Activated naive CD4-positive, alpha-beta T cell treated with anti-CD3 and anti-CD28 coated beads, Interleukin-2, amount 50 U/mL, for 72 hours (primary cell): ENCODE data around the gene RNF146. TPM values are rescaled to one million over a fixed set of nuclear protein-coding genes. Genes with fewer than 3 reads are reported as not detected.
"Not testable (repeated sequence)": the region's sequence is repeated elsewhere in the genome, so short reads cannot be mapped to it uniquely, and the experiment has no call there.

ENCODE experiments used
- ATAC-seq, 2 donors: fragments of 150-1000 bp; cut with Tn5 transposase; 2 replicates each; pipeline ENCODE4 v1.10.0; 2021; ENCODE audit warnings: mild to moderate bottlenecking in 2 of 2, moderate library complexity in 2 of 2
- DNase-seq, 2 donors: peaks; one replicate each; pipeline ENCODE4 v3.0.0; 2021 to 2022; ENCODE audit warnings: low spot score in 2 of 2
- H3K27ac Mint-ChIP-seq, 2 donors: one replicate each; pipeline ENCODE4 v1.8.0; 2022; ENCODE audit warnings: mild to moderate bottlenecking in 2 of 2, mixed read lengths in 2 of 2
- H3K36me3 Mint-ChIP-seq, 2 donors: one replicate each; pipeline ENCODE4 v1.8.0; 2022; ENCODE audit warnings: mixed read lengths in 2 of 2
- H3K9me3 Mint-ChIP-seq, 2 donors: one replicate each; pipeline ENCODE4 v1.8.0; 2022; ENCODE audit warnings: mixed read lengths in 2 of 2
- total RNA-seq, 2 donors: library from RNA; stranded (reverse); gene quantifications; one replicate each; pipeline ENCODE4 v1.2.3, GENCODE V29; 2022

Gene RNF146, protein sequence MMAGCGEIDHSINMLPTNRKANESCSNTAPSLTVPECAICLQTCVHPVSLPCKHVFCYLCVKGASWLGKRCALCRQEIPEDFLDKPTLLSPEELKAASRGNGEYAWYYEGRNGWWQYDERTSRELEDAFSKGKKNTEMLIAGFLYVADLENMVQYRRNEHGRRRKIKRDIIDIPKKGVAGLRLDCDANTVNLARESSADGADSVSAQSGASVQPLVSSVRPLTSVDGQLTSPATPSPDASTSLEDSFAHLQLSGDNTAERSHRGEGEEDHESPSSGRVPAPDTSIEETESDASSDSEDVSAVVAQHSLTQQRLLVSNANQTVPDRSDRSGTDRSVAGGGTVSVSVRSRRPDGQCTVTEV
- total RNA-seq = 10 to 100 TPM; 11.2 to 15.1 TPM

DNA sequence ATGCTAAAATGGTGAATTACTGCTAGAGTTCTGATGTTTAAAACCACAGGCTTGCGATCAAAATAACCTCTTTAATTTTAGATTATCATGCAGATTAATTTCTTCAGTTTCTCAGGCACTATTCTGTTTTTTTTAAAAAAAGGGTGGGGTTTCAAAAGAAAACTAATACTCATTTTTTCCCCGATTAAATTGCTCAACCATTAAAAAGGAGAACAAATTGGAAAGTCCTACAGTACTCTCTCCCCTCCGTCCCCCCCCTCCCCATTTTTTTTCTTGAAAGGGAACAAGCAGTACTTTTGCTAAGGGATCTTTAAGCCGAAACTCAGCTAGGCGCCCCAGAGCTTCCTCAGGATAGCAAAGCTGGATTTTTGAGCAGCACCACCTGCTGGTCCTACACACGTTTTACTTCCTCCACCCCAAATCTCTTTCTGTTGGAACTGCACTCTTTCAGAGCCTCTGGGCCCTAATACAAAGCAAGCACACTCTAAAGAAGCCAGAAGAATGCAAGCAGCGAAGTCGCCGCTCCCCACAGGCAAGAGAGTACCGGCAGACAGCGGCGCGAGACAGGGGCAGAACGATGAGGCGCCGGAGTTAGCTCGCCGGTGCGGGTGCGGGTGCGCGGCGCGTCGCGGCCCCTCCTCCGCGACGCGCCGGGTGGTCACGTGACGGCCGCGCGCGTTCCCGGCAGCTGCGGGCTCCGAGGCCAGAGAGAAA lies at the start of gene RNF146:
Gene RNF146, plus strand, starts transcription at position 687 of the 714 bp plus-strand sequence. CDS start 13,475 bp downstream, outside the sequence.
- Mint-ChIP-seq H3K36me3 (peaks cover 13 to 18% of the 10 kb centered on the region in 2 donors), H3K27ac (peak within 1 kb of the TSS; percentile 95 to 99), H3K9me3 (no peaks in the 10 kb centered on the region)
- ATAC-seq (peak; percentile 84 to 85), DNase-seq (peak in 1 of 2 donors; percentile 74)

DNA sequence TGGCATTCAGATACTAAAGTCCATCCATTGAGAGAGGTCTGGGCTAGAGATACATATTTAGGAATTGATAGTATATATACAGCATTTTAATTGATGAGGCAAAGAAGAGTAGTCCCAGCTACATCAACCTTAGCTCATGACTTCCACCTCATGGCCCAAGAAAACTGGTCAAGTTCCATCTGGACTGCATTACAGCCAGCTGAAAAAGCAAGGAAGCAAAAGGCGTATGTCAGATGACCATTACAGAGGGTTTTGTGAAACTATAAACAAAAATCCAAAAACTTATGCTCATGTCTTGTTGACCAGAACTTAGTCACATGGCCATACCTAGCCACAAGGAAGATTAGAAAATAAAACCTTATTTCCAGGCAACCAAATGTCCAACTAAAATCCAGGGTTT lies 46.8 kb upstream of the RNF146 start:
- DNase-seq (no peak), ATAC-seq (no peak)
- peak overlapping the region in 1 of 2 donors; percentile 8 for H3K27ac Mint-ChIP-seq
- peaks cover 0 to 4% of the 10 kb centered on the region in 2 donors for H3K9me3 Mint-ChIP-seq
- no peaks in the 10 kb centered on the region for H3K36me3 Mint-ChIP-seq

DNA sequence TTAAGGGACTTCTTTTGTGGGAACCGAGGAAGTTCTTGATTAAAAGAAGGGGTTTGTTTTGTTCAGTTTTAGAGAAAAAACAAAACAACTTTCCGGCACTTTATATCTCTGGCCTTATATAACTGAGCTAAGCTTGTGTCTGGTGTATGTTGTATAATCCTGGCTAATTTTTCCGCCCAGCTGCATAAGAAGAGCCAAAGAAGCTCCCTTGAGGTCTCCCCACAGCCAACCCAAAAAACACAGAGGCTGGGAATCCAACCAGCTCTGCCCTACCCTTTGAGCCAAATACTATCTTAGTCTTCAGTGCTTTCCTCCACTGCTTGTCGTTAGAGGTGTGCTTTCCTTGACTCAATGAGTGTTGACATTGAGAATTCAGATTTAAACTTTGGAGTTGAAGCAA lies 45.5 kb upstream of the RNF146 start:
- ATAC-seq = no peak
- H3K9me3 Mint-ChIP-seq = peaks cover 0 to 4% of the 10 kb centered on the region in 2 donors
- H3K36me3 Mint-ChIP-seq = no peaks in the 10 kb centered on the region
- H3K27ac Mint-ChIP-seq = no peak overlapping the region
- no peak for DNase-seq

DNA sequence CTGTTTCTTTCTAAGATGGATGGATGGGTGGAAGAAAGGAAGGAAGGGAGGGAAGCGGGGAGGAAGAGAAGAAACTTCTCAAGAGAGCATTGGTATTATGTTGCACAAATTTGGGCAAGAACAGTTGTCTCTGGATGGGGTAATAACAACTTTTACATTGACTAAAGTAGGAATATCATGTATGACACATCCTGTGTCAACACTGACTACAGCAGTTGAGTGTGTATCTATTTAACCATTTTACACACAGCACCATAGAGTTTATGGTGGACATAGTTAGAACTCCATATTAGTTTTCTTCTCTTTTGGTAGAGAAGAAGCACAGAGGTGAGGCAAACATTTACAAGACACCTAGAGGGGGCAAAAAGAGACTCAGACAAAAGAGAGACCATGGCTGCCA lies 44.2 kb upstream of the RNF146 start:
- Mint-ChIP-seq H3K27ac (no peak overlapping the region), H3K9me3 (peaks cover 0 to 4% of the 10 kb centered on the region in 2 donors), H3K36me3 (no peaks in the 10 kb centered on the region)
- DNase-seq (no peak), ATAC-seq (no peak)

DNA sequence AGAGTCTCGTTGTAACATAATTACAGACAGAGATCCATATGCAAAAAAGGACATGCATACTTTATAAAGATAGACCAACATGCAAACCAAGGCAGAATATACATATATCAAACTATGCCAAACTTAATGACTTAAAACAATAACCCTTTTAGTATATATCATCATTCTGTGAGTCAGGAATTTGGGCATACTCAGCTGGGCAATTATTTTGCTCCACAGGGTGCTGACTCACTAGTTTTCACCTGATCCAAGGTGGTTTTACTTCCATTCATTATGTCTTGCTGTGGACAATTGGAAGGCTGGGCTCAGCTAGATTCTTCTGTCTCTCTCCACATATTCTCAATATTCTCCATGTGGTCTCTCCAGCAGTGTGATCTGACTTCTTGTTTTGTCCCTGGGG lies 41.2 kb upstream of the RNF146 start:
- H3K27ac Mint-ChIP-seq = no peak overlapping the region
- no peak for DNase-seq

DNA sequence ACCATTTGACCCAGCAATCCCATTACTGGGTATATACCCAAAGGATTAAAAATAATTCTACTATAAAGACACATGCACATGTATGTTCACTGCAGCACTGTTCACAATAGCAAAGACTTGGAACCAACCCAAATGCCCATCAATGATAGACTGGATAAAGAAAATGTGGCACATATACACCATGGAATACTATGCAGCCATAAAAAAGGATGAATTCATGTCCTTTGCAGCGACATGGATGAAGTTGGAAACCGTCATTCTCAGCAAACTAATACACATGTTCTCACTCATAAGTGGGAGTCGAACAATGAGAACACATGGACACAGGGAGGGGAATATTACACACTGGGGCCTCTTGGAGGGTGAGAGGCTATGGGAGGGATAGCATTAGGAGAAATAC lies 32.8 kb upstream of the RNF146 start:
- peaks cover 9 to 24% of the 10 kb centered on the region in 2 donors for H3K9me3 Mint-ChIP-seq
- not testable (repeated sequence) for ATAC-seq, DNase-seq, H3K27ac Mint-ChIP-seq
- H3K36me3 Mint-ChIP-seq = peaks cover 0 to 21% of the 10 kb centered on the region in 2 donors

More for the DNA sequence above, 41.2 kb upstream of the RNF146 start:
- H3K9me3 Mint-ChIP-seq = peaks cover under 1 to 6% of the 10 kb centered on the region in 2 donors
- no peak for ATAC-seq
- peaks cover 0 to 13% of the 10 kb centered on the region in 2 donors for H3K36me3 Mint-ChIP-seq

DNA sequence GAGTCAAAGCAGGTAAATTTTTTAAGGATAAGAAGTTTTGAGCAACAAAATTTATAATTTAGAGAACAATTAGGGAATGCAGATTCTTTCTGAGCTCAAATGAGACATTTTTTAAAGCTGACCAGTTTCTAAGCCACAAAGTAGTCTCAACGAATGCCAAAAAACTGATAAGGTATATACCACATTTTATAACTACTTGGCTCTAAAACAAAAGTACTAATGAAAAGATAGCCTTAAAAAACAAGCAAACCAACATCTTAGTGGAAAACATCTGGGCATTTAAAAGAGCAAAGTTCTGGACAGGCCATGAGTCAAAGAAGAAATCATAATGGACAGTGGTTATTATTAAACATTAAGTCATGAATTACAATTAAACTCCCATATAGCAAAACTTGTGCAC lies 23.2 kb upstream of the RNF146 start:
- ATAC-seq = no peak
- DNase-seq = no peak
- H3K9me3 Mint-ChIP-seq = no peaks in the 10 kb centered on the region
- no peak overlapping the region for H3K27ac Mint-ChIP-seq
- no peaks in the 10 kb centered on the region for H3K36me3 Mint-ChIP-seq

DNA sequence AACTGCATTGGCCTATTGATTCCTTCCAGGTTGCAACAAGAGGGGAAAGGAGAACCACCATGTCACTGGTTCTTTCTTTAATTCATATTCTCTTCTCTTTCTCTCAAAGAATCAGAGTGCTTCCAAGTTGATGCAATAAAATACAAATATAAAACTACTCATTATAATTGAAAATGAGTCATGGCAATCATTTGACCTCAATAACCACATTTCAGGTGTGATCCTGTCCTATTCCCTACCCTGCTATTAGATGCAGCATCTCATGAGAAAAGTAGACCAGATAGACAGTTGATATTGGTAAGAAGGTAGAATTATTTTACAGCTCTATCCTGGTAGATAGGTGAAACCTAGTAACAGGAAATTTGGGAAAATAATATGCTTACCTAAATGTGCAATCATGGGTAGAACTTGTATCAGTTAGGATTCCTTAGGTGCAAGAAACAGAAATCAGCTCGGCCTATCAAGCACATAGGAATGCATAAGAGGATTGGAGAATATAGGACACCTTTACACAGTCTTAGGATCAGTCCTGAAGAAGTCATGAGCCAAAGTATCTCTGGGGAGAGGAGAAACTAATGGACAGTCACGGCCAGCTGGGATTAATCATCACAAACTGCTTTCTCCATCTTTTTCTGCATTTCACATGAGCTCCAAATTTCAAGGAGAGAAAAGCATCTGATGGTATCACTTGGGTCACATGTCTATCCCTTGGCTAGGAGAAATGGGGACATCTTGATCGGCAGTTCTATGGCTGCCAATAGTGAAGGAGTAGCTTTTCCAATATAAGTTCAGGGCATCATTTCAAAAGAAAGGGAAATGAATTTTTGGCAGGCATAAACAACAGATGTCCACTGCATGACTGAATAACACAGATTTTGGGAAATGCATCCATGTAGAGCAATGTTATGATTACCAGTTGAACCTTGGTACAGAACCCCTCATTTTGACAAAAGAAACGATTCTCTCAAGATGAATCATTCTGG lies 19.3 kb upstream of the RNF146 start:
- DNase-seq (no peak), ATAC-seq (no peak)
- Mint-ChIP-seq H3K9me3 (no peaks in the 10 kb centered on the region), H3K27ac (no peak overlapping the region), H3K36me3 (no peaks in the 10 kb centered on the region)

DNA sequence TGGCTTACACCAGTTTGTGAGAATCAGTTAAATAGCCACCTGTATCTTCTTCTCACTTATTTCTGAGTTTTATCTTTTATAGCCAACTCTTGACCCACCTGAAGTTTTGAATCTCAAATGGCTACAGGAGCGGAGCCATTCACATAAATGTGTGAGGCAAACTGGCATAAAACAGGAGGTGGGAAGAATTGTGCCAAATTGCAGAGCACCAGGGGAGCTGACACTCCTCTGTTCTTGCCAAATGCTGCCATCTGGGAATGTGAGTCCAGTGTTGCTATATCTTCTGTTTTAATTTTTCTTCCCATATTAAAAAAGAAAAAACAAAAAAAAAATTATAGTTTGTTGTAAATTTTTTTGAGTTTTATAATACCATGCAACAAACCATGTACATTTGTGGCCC lies 17.0 kb upstream of the RNF146 start:
- no peak for ATAC-seq
- DNase-seq = no peak
- H3K27ac Mint-ChIP-seq = no peak overlapping the region
- no peaks in the 10 kb centered on the region for H3K36me3 Mint-ChIP-seq
- H3K9me3 Mint-ChIP-seq = no peaks in the 10 kb centered on the region

DNA sequence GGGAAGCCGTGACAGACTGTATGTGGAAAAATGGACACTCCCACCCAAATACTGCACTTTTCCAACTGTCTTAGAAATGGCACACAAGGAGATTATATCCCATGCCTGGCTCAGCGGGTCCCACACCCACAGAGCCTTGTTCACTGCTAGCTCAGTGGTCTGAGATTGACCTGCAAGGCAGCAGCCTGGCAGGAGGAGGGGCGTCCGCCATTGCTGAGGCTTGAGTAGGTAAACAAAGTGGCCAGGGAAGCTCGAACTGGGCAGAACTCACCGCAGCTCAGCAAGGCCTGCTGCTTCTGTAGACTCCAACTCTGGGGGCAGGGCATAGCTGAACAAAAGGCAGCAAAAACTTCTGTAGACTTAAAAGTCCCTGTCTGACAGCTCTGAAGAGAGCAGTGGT lies 11.4 kb upstream of the RNF146 start:
- ATAC-seq = no peak
- Mint-ChIP-seq H3K36me3 (no peaks in the 10 kb centered on the region), H3K27ac (no peak overlapping the region), H3K9me3 (no peaks in the 10 kb centered on the region)
- DNase-seq = no peak

DNA sequence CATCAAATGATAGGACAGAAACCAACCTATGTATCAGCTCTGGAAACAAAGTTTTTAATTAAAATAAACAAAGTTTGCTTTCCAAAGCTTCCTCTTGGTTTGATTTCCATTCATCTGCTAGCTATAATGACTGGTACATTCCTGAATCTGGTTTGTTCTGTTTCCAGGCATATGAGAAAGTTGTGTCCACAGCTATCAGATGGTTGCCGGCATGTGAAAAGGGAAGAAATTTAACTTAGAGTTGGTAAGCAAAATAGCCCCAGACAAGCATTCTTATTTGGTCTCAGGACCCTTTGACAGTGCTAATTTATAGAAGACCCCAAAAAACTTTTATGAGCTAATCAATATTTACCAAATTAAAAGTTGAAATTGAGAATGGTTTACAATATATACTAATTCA lies 3.8 kb upstream of the RNF146 start:
- DNase-seq (no peak), ATAC-seq (no peak)
- H3K36me3 Mint-ChIP-seq = peaks cover 6 to 12% of the 10 kb centered on the region in 2 donors
- H3K9me3 Mint-ChIP-seq = no peaks in the 10 kb centered on the region
- H3K27ac Mint-ChIP-seq = no peak overlapping the region

DNA sequence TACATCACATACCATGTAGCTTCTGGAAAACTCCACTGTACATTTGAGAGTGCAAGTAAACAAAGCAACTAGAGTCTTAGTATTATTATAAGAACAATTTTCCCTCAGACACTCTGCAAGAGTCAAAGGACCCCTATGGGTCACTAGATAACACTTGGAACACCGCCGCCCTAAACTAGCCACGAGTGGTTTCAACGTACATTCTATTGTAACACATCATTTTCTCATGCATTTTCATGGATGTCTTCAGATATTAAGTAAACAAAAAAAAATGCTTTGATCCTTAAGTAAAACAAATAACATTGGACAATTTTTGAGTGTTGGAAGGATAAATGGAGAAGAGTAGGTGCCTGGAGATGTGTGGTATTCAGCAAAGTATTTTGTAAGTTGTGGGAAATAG lies 3.2 kb upstream of the RNF146 start:
- ATAC-seq (no peak), DNase-seq (no peak)
- no peak overlapping the region for H3K27ac Mint-ChIP-seq
- peaks cover 6 to 18% of the 10 kb centered on the region in 2 donors for H3K36me3 Mint-ChIP-seq
- no peaks in the 10 kb centered on the region for H3K9me3 Mint-ChIP-seq

DNA sequence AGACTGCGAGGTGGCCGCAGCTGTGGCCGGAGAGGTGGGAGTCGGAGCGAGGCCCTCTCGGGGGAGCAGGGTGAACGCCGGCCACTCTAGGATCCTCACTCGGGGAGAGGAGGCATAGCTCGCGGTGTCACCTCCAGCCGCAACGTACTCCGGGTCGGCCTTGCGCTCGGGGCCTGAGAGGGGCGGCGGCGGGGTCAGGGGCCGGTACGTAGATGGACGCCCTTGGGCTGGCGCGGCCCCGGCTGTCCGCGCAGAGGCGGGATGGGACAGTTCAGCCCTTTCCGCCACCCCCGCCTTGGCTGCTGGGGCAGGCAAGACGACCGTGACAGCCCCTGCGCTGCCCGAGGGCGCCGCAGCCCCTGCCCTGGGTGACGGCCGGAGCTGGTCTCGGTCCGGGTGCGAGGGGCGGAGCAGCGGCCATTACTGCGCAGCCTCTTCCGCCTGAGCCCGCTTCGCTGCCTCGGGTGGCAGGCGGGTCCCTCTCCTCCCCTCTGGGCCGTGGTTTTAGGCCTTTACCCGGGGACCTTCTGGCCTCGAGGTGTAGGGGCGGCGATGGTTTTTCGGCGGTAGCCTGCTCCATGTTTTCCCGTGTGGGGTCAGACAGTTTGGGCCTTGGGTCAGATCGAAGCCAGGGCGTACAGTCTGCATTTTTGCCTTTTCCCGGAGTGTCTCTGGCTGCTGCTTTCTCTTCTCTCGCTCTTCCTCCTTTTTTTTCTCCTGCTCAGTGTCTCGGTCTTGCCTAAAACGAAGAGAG lies 405 bp downstream of the RNF146 start:
- H3K27ac Mint-ChIP-seq = peak overlapping the region; percentile 95 to 99
- peaks cover 13 to 18% of the 10 kb centered on the region in 2 donors for H3K36me3 Mint-ChIP-seq
- peak; percentile 67 to 75 for ATAC-seq
- peak; percentile 58 to 83 for DNase-seq
- no peaks in the 10 kb centered on the region for H3K9me3 Mint-ChIP-seq

DNA sequence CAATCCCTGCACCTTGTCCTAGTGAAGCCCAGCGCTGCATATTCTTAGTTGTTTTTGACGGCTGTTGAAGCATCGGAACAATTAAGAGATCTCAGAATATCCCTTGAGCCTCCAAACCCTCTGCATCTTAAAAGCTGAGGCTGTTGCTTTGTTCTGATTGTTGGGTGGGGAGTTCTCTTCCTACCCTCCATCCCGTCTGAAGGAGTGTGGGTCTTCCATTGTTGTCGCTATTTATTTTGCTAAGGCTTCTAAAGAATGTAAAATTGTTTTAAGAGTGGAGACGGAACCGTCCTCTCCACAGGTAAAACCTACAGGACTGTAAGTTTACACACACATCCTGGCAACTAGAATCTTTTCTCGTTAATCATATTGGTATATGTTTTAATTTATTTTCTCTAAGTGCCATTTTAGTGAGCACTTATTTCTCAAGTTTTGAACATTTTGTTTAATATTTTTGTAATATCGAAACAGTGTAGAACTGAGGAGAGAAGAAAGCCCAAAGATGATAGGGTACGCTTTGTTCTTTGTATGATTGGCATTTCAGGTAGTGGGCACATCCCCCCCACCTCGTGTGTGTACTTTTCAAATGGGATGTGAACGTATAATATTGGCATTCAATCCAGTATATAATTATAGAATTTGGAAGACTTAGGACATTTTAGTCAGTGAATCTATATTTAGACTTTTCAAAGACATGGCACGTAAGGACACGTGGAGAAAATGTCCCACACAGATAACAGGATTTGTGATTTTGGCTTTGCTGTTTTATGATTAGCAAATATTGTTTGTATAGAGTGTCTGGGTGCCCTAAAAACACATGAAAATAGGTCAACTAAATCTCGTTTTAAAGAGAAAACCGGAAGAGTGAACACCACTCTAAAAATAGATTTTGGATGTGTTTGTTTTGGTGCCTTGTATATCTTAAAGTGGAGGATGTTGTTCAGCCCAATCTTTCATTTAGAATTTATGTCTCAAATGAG lies 1.3 kb downstream of the RNF146 start:
- peaks cover 13 to 18% of the 10 kb centered on the region in 2 donors for H3K36me3 Mint-ChIP-seq
- H3K27ac Mint-ChIP-seq = peak overlapping the region; percentile 95 to 99
- no peaks in the 10 kb centered on the region for H3K9me3 Mint-ChIP-seq
- DNase-seq (no peak), ATAC-seq (peak in 1 of 2 donors; percentile 12)

DNA sequence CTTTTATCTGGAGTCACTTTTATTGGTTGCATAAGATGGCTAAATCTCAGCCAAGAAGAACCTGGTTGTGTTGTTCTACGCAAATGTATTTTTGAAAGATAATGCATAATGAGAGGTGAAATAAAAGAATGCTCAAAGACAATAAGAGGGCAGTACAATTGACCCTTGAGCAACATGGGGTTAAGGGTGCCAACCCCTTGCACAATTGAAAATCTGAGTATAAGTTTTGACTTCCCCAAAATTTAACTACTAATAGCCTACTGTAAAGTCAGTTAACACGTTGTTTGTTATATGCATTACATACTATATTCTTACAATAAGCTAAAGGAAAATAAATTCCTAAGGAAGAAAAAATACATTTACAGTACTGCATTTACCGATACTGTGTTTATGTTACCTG lies 5.9 kb downstream of the RNF146 start:
- Mint-ChIP-seq H3K36me3 (peaks cover 9 to 20% of the 10 kb centered on the region in 2 donors), H3K27ac (no peak overlapping the region), H3K9me3 (no peaks in the 10 kb centered on the region)
- no peak for ATAC-seq
- DNase-seq = no peak
